IMR-90 (cell line): ENCODE data around the gene FOXO1. TPM values are rescaled to one million over a fixed set of nuclear protein-coding genes. Genes with fewer than 3 reads are reported as not detected.

ENCODE experiments used
- ATAC-seq: fragments of 200-7000 bp; cut with Tn5 transposase; 2 replicates; pipeline ENCODE4 v1.9.1; 2020; ENCODE audit warnings: low read depth, mild to moderate bottlenecking, moderate library complexity
- BruUV-seq: library from RNA; stranded (reverse); fragments of 400-500 nt; replicated peaks from 2 replicates; lab custom pipeline; 2021; lab: Mats Ljungman, UMichigan
- CTCF ChIA-PET: fragments of 300-600 bp; formaldehyde crosslinking; extraction: SDS; loops from one replicate; lab custom pipeline; 2021; ENCODE audit warnings: antibody characterized with exemption; lab: Yijun Ruan, JAX
- POLR2A ChIA-PET: fragments of 300-600 bp; sonication (Branson Sonifier 250); formaldehyde crosslinking; loops from one replicate; lab custom pipeline; 2022; ENCODE audit warnings: antibody characterized with exemption; ENCODE audit not compliant: unreplicated experiment; lab: Charles Lee
- DNase-seq: peaks from one replicate; pipeline ENCODE4 v3.0.0; 2013
- H2AFZ ChIP-seq: replicated peaks from 2 replicates; pipeline ENCODE3; 2013; ENCODE audit warnings: low read length, mild to moderate bottlenecking; ENCODE audit not compliant: poor library complexity
- H2AK5ac ChIP-seq: 2 replicates; pipeline ENCODE4 v1.6.1; 2013; ENCODE audit warnings: low read depth, low read length, inconsistent platforms
- H2AK9ac ChIP-seq: replicated peaks from 2 replicates; pipeline ENCODE3; 2013; ENCODE audit warnings: mild to moderate bottlenecking, low read depth, low read length, moderate library complexity; ENCODE audit not compliant: poor library complexity
- H2BK120ac ChIP-seq: 2 replicates; pipeline ENCODE4 v1.6.1; 2013; ENCODE audit warnings: low read depth, low read length, inconsistent platforms
- H2BK15ac ChIP-seq: 3 replicates; pipeline ENCODE4 v1.6.1; 2013; ENCODE audit warnings: low read depth, low read length, inconsistent platforms
- H2BK20ac ChIP-seq: 2 replicates; pipeline ENCODE4 v1.6.1; 2013; ENCODE audit warnings: low read depth, mild to moderate bottlenecking, inconsistent platforms, low read length, moderate library complexity
- H2BK5ac ChIP-seq: 2 replicates; pipeline ENCODE4 v1.6.1; 2013; ENCODE audit warnings: mild to moderate bottlenecking, low read depth, low read length, inconsistent platforms; ENCODE audit not compliant: poor library complexity, severe bottlenecking
- H3K14ac ChIP-seq: replicated peaks from 2 replicates; pipeline ENCODE4 v1.6.1; 2013; ENCODE audit warnings: low read depth, low read length, inconsistent platforms
- H3K18ac ChIP-seq: 2 replicates; pipeline ENCODE4 v1.6.1; 2013; ENCODE audit warnings: low read depth, low read length, control low read depth
- H3K23ac ChIP-seq: 2 replicates; pipeline ENCODE4 v1.6.1; 2013; ENCODE audit warnings: low read depth, low read length, inconsistent platforms
- H3K27ac ChIP-seq: 2 replicates; pipeline ENCODE4 v1.5.1; 2013; ENCODE audit warnings: mild to moderate bottlenecking, control low read depth, low read length; ENCODE audit not compliant: insufficient read depth
- H3K27me3 ChIP-seq: 2 replicates; pipeline ENCODE4 v1.6.1; 2013; ENCODE audit warnings: low read length; ENCODE audit not compliant: control insufficient read depth, insufficient read depth
- H3K36me3 ChIP-seq: 2 replicates; pipeline ENCODE4 v1.6.1; 2013; ENCODE audit warnings: low read length, mixed read lengths; ENCODE audit not compliant: control insufficient read depth, insufficient read depth
- H3K4ac ChIP-seq: 2 replicates; pipeline ENCODE4 v1.6.1; 2013; ENCODE audit warnings: low read depth, low read length, inconsistent platforms
- H3K4me1 ChIP-seq: 2 replicates; pipeline ENCODE4 v1.6.1; 2013; ENCODE audit warnings: low read length, mixed read lengths; ENCODE audit not compliant: control insufficient read depth, insufficient read depth
- H3K4me2 ChIP-seq: 2 replicates; pipeline ENCODE4 v1.6.1; 2013; ENCODE audit warnings: low read depth, mild to moderate bottlenecking, control low read depth, low read length, moderate library complexity
- H3K4me3 ChIP-seq: 2 replicates; pipeline ENCODE4 v1.5.1; 2013; ENCODE audit warnings: low read depth, mild to moderate bottlenecking, control low read depth, low read length, moderate library complexity; ENCODE audit not compliant: insufficient read depth
- H3K56ac ChIP-seq: 2 replicates; pipeline ENCODE4 v1.6.1; 2013; ENCODE audit warnings: low read length, inconsistent platforms; ENCODE audit not compliant: insufficient read depth; ENCODE audit errors: extremely low read depth
- H3K79me1 ChIP-seq, 2 experiments: 2 replicates each; pipeline ENCODE4 v1.6.1; 2013; ENCODE audit warnings: low read length in 2 of 2, inconsistent platforms in 1 of 2, low read depth in 1 of 2
- H3K9ac ChIP-seq: 2 replicates; pipeline ENCODE4 v1.6.1; 2013; ENCODE audit warnings: low read depth, low read length, control low read depth
- H3K9me1 ChIP-seq: 2 replicates; pipeline ENCODE4 v1.6.1; 2013; ENCODE audit warnings: low read length, inconsistent platforms; ENCODE audit not compliant: insufficient read depth
- H3K9me3 ChIP-seq: 2 replicates; pipeline ENCODE4 v1.6.1; 2013; ENCODE audit warnings: low read length; ENCODE audit not compliant: control insufficient read depth, insufficient read depth
- H4K20me1 ChIP-seq: 2 replicates; pipeline ENCODE4 v1.6.1; 2013; ENCODE audit warnings: low read length, inconsistent platforms; ENCODE audit not compliant: insufficient read depth
- H4K5ac ChIP-seq: 2 replicates; pipeline ENCODE4 v1.6.1; 2013; ENCODE audit warnings: mild to moderate bottlenecking, low read depth, low read length, control low read depth
- H4K8ac ChIP-seq, 2 experiments: 2 replicates each; pipeline ENCODE4 v1.6.1; 2013; ENCODE audit warnings: low read depth in 2 of 2, low read length in 2 of 2, control low read depth in 1 of 2, inconsistent platforms in 1 of 2
- H4K91ac ChIP-seq: 2 replicates; pipeline ENCODE4 v1.6.1; 2013; ENCODE audit warnings: low read depth, low read length, inconsistent platforms; ENCODE audit not compliant: insufficient read depth
- BHLHE40 ChIP-seq: fragments of 150-350 bp; IDR thresholded peaks from 2 replicates; pipeline ENCODE4 v1.6.1; 2016; ENCODE audit warnings: mild to moderate bottlenecking, low read depth, low read length
- CEBPB ChIP-seq: IDR thresholded peaks from 2 replicates; pipeline ENCODE4 v1.6.1; 2012; ENCODE audit warnings: low read depth, low read length, improper control_type of control experiment
- CTCF ChIP-seq: conservative IDR thresholded peaks from 2 replicates; pipeline ENCODE4 v1.5.1; 2012; ENCODE audit warnings: mild to moderate bottlenecking, low read depth, low read length, improper control_type of control experiment
- ELK1 ChIP-seq: fragments of 150-350 bp; IDR thresholded peaks from 2 replicates; pipeline ENCODE4 v1.6.1; 2016; ENCODE audit warnings: low read depth, mild to moderate bottlenecking, low read length, moderate library complexity, borderline replicate concordance
- FOS ChIP-seq: fragments of 150-350 bp; IDR thresholded peaks from 2 replicates; pipeline ENCODE4 v1.6.1; 2016; ENCODE audit warnings: low read depth, low read length
- MAFK ChIP-seq: IDR thresholded peaks from 2 replicates; pipeline ENCODE4 v1.6.1; 2012; ENCODE audit warnings: low read depth, low read length, improper control_type of control experiment
- MAZ ChIP-seq: IDR thresholded peaks from 2 replicates; pipeline ENCODE4 v1.6.1; 2012; ENCODE audit warnings: low read depth, mild to moderate bottlenecking, low read length, improper control_type of control experiment, moderate library complexity, borderline replicate concordance
- MXI1 ChIP-seq: IDR thresholded peaks from 2 replicates; pipeline ENCODE4 v1.6.1; 2012; ENCODE audit warnings: low read depth, mild to moderate bottlenecking, low read length, moderate library complexity, borderline replicate concordance
- NFE2L2 ChIP-seq: fragments of 150-350 bp; IDR thresholded peaks from 2 replicates; pipeline ENCODE4 v1.6.1; 2016; ENCODE audit warnings: low read depth, mild to moderate bottlenecking, low read length
- POLR2A ChIP-seq: IDR thresholded peaks from 2 replicates; pipeline ENCODE4 v1.6.1; 2012; ENCODE audit warnings: mild to moderate bottlenecking, low read depth, low read length
- SMC3 ChIP-seq: fragments of 150-350 bp; IDR thresholded peaks from 2 replicates; pipeline ENCODE4 v1.6.1; 2016; ENCODE audit warnings: low read depth, mild to moderate bottlenecking, antibody characterized with exemption, low read length, moderate library complexity
- USF2 ChIP-seq: fragments of 150-350 bp; IDR thresholded peaks from 2 replicates; pipeline ENCODE4 v1.6.1; 2017; ENCODE audit warnings: mild to moderate bottlenecking, antibody characterized with exemption, low read length, low read depth
- WGBS, 2 experiments: methylation state at CpG; one replicate each; pipeline versions ENCODE4 v1.1.5 to v1.1.7; 2013; ENCODE audit warnings: missing lambda C conversion rate in 2 of 2; ENCODE audit not compliant: insufficient read length in 1 of 2; ENCODE audit errors: extremely low coverage in 2 of 2; 5-methylcytosine and 5-hydroxymethylcytosine counted together
- dilution Hi-C: fragments of 300-500 bp; cut with HindIII; formaldehyde crosslinking; loops from one replicate; pipeline ENCODE4 v1.14.3; 2018; ENCODE audit warnings: low sequenced_read_pairs; ENCODE audit not compliant: unreplicated experiment
- in situ Hi-C: fragments of 300-500 bp; cut with MboI; formaldehyde crosslinking; loops from 3 replicates; pipeline ENCODE4 v1.14.3; 2019; ENCODE audit warnings: low sequenced_read_pairs, inconsistent platforms, mixed read lengths
- intact Hi-C: fragments of 100-400 bp; cut with micrococcal nuclease; formaldehyde crosslinking; loops from 2 replicates; pipeline ENCODE4 v1.10.0; 2022
- polyA plus RNA-seq, 3 experiments: library from polyadenylated mRNA; depleted of rRNA; stranded (reverse); fragments of >200 nt; gene quantifications; 2 replicates each; pipeline ENCODE4 v1.2.3, GENCODE V29; 2012; ENCODE audit warnings: low replicate concordance in 1 of 3
- total RNA-seq: library from RNA; depleted of rRNA; stranded (reverse); fragments of >200 nt; gene quantifications from 2 replicates; pipeline ENCODE4 v1.2.3, GENCODE V29; 2012

The FOXO1 gene
- total and polyA plus RNA-seq, 2 of the 4 experiments (the other 2 are of a cell fraction) = 0.12 to 0.18 TPM

- Histone ChIP-seq H4K8ac (no peak overlapping the region), H4K20me1 (no peaks in the 10 kb centered on the region), H3K56ac (no peak overlapping the region), H3K4me3 (no peak overlapping the region), H2BK20ac (no peak overlapping the region), H3K79me1 (no peaks in the 10 kb centered on the region), H3K18ac (no peak overlapping the region), H2BK15ac (no peak overlapping the region), H3K9me1 (no peaks in the 10 kb centered on the region), H3K23ac (no peak overlapping the region), H3K14ac (no peak overlapping the region), H2AK5ac (no peak overlapping the region), H2AFZ (no peak overlapping the region), H2BK120ac (no peak overlapping the region), H3K27ac (no peak overlapping the region), H3K9me3 (no peaks in the 10 kb centered on the region), H4K5ac (no peak overlapping the region), H3K9ac (no peak overlapping the region), H2BK5ac (no peak overlapping the region), H2AK9ac (no peak overlapping the region), H3K4ac (no peak overlapping the region), H3K4me2 (no peak overlapping the region), H3K36me3 (no peaks in the 10 kb centered on the region), H4K91ac (no peak overlapping the region), H3K27me3 (no peaks in the 10 kb centered on the region; the same call in none of the 2 replicates), H3K4me1 (no peaks in the 10 kb centered on the region)
- ChIA-PET CTCF (no interaction called here), POLR2A (no interaction called here)
- BruUV-seq = no TSS peak
- 40% methylated on average over 1 of the region's 6 CpGs; no CpG with 5 or more reads in 1 of the 2 experiments for WGBS, 2 experiments
- in situ Hi-C loops (no loop called here), dilution Hi-C loops (no loop called here), intact Hi-C loops (no loop called here)
- ATAC-seq (no peak), DNase-seq (no peak)
- TF ChIP-seq MAFK (no peak), NFE2L2 (no peak), MAZ (no peak), ELK1 (no peak), MXI1 (no peak), FOS (no peak), CTCF (no peak), POLR2A (no peak), SMC3 (no peak), CEBPB (no peak), USF2 (no peak), BHLHE40 (no peak)
Measured at GRCh38 chr13:40552895-40553294, 113.5 kb downstream of the FOXO1 start.
